ENCODE data around the gene VIT.

The VIT gene

DNA sequence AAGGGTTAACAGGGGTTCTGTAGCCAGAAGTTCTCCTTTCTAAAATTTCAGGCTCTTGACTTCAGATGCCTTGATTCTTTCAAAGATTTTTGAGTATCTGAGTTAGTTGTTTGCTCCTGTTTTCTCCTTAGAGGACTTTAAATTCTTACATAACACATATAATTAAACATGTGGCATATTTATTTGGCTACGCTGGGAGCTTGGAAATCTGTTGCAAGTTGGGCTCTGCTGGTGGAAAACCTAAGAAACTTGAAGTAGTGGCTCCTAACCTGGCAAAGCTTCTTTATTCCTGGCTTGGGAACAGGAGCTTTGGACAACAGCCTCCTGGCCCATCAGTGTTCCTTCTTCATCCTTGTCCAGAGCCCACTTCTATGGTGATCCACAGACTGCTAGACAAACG lies 72.6 kb downstream of the VIT start:
- no peak for DNase-seq (ENCODE audit: low read depth in 2 of 2)

DNA sequence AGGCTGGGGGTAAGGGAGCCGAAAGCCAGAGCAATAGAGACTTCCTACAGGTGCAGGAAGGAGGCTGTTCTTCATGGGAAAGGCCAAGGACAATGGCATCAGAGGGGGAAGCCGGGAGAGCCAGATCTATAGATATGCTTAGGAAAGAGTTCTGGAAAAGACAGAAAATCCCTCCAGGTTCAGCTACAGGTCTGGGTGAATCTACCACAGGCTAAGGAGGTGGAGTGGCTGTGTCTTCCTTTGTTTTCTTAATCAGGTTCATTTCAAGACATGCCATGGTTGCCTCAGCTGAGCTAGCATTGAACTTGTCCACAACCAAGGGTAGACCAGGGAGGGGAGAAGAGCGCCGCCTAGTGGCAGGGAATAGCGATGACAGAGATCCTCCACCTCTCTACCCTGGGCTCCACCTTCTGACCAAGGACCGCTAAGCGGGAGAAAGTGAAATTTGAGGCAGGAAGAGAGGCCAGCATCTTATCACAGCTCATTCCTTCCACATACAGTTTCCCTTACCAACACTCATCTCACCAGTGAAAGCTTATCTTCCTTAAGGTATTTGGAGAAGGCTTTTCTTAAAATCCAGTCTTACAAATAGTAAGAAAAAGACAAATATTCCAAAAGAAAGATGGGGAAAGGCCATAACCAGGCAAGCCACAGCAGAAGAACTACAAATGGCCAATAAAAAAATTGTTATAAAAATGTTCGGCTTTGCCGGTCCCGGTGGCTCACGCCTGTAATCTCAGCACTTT lies 74.2 kb downstream of the VIT start:
- DNase-seq (ENCODE audit: low read depth in 2 of 2) = peak; percentile 13 to 41

DNA sequence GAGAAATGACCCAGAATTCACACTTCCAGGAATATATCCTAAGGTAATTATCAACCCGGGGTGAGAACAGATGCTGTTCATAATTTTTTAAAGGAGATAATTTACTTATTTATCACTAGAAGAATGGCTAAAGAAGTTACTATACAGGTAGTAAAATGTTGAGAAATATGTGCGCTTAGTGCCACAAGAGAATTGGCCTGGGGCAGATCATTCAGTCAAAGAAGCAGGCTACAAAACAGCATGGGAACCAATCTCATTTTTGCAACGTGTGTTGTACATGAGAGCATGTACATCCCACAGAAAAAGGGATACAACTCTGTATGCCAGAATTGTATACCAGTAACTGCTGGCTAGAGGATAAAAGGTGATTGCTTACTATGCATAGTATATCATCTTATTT lies 75.2 kb downstream of the VIT start:
- DNase-seq (ENCODE audit: low read depth in 2 of 2) = no peak

DNA sequence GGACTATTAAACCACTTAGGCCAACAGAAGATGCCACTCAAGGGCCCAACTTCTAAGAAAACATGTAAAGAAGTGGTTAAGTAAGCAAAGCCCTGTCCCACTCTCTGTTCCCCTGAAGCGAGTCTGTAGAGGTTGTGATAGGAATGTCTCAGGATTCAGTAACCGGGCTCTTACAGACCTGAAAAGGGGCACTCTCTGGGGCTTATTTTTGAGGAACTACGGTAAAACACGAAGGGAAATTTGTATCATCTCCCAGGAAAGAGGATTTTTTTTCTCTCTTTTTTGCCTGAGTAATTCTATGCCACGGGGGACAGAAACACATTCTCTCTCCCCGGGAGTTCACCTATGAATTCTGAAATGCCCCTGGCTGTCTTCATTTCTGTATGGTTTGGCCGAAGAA lies 77.4 kb downstream of the VIT start:
- DNase-seq (ENCODE audit: low read depth in 2 of 2) = no peak

DNA sequence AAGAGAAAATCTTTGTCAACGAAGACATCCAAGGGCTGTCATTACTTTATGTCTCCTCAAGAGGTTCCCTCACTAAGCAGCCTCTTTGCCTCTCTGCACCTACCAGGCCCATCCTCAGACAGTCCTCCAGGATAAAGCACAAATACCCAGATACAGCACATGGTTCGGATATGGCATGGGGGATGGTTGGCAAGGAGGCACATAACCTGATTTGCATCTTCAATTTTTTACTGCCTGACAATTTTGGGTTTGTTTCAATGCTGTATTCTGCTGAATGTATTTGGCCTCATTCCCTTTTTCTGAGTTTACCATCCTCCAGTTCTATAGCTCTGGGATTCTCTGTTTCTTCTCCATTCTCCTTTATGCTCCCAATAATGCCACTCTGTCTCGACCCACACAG lies 78.8 kb downstream of the VIT start:
- DNase-seq (ENCODE audit: low read depth in 2 of 2) = no peak

DNA sequence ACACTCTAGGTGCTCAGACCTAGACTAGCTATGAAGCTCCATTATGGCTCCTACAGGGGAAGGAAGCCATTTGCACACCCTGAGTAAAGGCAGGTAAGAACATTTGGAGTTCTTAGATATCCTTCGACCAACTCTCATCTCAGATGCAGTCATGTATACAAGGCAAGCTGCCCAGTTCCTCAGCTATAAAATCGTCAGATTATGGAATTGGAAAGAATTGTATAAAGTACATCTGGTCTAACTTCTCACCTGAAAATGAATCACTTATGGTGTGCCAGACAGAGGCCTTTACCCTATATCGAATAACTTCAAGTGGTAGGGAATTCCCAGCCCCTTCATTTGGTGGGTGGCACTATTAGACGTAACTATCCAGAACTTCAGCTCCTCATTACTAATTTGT lies 79.3 kb downstream of the VIT start:
- DNase-seq (ENCODE audit: low read depth in 2 of 2) = no peak

DNA sequence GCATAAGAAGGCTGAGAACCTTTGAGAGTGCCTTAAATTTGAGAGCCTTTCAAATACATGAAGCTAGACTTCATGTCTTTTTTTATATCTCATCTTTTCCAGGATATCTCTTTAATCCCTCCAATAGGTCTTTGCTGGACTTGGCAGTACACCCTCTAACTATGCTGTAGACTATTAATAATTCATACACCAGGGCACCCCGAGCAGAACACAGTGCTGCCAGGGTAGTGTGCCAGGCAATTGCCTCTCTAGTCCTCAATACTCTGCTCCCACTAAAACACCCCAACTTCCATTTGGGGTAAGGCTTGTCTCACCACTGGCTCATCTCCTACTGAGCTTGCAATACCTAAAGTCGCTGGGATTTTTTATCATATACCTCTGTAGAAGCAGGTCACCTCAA lies 80.8 kb downstream of the VIT start:
- no peak for DNase-seq (ENCODE audit: low read depth in 2 of 2)

DNA sequence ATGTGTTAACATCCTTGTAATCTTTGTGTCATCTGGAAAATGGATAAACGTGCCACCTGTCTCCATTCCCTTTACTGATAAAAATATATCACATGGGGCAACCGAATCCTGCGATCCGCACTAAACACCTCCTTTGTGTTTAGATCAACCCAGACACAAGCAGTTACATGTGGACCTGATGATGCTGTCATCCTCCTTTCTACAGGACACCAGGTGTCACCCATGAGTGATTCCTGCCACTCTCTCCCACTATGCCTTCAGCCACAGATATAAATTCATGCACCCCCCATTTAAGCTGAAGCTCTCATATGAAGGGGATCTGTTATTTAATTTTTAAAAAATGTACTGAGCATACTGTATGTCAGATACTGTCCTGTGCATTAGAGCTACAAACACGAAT lies 81.3 kb downstream of the VIT start:
- DNase-seq (ENCODE audit: low read depth in 2 of 2) = no peak

DNA sequence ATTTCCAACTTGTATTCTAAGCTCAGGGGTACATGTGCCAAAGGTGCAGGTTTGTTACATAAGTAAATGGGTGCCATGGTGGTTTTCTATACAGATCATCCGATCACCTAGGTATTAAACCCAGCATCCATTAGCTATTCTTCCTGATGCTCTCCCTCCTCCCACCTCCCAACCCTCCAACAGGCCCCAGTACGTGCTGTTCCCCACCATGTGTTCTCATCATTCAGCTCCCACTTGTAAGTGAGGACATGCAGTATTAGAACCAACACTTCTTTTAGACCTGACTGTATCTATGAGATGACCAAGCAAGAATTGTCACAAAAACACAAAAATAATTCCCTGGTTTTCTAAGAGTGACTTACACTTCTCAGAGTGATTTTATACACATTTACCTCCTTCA lies 83.0 kb downstream of the VIT start:
- DNase-seq (ENCODE audit: low read depth in 2 of 2) = no peak

DNA sequence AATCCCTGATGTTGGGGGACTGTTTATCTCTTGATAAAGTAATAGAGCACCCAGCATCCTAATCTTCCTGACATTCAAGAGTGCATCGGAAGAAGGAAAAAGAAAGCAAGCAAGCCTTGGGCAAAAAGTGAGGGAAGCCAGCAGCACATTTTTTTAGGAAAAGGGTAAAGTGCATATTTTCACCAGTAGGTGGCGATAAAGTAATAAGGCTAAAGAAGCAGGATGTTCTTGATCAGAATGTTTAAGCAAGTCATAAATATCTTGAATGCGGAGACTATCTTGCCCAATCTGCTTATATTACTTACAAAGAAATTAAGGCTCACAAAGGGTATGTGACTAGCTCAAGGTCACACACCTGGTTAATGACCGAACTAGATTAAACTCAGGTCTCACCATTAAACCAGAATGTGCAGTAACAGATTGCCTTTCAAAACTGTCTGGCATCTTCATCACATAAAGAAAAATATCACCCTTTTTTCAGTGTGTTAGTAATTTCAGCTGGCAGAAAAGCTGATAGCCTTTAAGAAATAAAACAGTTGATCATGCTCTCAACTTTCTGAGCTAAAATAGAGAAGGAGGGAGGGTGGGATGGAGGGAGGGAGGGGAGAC lies 83.8 kb downstream of the VIT start:
- DNase-seq (ENCODE audit: low read depth in 2 of 2) = no peak

DNA sequence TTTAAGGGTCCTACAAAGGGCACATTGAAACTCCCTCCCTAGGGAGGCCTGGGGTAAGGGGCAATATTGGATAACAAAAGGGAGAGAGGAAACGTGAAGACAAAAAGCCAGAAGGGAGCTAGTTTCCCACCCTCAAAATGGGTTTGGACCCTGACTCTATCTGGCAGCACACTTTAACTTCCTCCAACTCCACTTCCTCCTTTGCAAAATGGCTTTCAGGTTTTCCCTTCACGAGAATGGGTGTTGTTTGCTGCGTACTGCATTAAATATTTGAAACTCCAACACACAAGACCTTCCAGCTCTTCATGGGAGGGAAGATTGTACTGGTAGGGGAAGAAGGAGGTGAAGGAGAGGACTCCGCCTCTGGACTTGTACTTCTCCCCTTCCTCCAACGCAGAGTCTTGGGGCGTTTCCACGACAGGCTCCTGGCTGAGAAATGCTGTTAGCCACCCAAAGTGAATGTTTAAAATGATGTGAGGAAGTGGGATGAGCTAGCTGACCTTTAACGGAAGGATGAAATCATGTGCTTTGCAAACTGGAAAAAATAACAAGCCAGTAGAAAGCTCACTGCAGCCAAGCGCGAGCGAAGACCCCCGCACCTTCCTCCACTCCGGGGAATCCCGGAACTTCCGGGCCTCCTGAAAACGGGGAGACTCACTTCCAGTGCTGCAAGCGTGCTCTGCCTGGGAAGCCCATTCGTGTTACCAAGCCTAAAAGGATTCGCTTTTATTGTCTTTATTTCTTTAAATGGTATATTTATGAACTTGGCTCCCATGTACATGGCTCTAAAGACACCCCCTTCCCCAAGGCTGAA lies 85.6 kb downstream of the VIT start:
- no peak for DNase-seq (ENCODE audit: low read depth in 2 of 2)

DNA sequence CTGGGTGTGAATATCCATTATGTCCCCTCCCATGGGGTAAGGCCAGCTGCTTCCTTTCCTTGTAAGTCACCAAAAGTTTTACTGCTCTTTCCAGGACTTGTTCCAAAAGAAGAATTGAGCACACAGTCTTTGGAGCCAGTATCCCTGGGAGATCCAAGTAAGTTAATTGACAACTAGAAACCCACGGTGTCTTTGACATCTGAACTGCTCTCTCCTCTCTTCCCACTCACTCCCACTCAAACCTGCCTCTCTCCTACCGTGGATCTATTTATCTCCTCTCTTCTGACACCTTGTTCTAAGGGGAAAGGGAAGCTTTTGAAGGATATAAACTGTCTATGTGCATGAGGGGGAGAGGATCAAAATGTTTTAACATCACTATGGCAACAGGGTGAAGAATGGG lies 86.7 kb downstream of the VIT start:
- DNase-seq (ENCODE audit: low read depth in 2 of 2) = no peak

DNA sequence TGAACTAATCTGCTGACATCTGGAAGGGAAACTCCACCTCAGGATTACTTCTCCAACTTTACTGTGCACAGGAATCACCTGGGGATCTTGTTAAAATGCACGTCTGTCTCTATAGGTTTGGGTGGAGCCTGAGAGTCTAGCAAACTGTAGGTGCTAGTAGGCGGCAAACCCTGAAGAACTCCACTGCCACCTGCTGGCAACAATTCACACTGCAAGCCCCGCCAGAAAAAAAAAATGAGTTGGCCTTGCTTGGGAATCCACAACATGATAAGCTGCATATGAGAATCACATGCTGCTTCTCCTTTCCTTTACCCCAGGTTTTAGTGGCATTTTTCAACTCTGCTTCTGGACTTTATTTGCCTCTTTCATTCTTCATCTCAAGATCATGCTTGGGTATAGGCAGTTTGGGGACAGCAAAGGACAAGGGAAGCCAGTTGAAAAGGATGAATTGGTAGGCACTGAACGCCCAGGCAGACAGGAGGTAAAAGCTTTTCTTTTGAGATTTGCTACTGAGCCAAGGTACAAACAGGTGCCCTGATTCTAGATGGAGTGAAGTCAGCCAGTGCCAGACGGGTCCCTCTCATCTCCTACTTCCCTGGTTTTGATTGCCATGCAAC lies 88.8 kb downstream of the VIT start:
- peak; percentile 32 to 41 for DNase-seq (ENCODE audit: low read depth in 2 of 2)

DNA sequence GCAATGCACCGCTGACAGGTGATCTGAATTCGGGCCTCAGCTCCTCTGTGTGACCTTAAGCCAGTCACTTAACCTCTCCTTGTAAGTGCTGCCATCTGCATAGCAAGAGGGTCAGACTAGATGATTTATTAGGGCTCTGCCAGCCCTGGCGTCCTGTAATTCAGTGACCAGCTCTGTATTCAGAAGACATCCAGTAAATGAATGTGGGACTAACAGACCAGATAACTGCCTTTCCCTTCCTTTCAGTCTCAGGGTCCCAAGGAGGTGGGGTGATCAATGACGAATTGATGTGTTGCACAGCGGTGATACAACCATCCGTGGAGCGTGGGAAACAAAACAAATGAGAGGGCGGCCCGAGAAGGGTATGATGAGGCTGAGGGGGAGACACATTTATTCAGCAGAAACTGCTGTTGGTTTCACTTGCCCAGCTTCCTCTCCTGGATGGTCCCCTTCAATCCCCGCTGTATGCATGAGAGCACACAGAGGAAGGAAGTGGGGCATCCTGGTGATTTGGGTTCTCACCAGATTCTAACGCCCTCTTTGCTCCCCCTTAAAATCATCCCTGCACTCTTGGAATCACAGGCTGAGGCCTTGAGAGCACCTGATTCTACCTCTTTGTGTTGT lies 92.8 kb downstream of the VIT start:
- DNase-seq (ENCODE audit: low read depth in 2 of 2) = no peak

DNA sequence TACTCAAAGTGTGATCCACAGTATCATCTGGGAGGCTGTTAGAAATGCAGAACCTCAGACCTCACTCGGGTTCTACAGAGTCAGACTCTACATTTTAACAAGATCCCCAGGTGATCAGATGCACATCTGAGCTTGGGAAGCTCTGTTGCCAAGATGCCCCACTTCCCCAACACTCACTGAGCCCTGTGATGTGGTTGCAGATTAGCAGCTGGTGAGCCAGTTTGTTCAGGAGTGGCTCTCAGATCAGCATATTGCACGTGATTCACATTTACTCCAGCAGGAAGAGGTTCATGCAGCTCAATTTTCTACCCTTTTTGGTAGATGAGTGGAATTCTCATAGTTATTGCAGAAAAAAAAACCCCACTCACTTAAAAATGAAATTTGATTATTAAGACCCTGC lies 96.4 kb downstream of the VIT start:
- no peak for DNase-seq (ENCODE audit: low read depth in 2 of 2)

DNA sequence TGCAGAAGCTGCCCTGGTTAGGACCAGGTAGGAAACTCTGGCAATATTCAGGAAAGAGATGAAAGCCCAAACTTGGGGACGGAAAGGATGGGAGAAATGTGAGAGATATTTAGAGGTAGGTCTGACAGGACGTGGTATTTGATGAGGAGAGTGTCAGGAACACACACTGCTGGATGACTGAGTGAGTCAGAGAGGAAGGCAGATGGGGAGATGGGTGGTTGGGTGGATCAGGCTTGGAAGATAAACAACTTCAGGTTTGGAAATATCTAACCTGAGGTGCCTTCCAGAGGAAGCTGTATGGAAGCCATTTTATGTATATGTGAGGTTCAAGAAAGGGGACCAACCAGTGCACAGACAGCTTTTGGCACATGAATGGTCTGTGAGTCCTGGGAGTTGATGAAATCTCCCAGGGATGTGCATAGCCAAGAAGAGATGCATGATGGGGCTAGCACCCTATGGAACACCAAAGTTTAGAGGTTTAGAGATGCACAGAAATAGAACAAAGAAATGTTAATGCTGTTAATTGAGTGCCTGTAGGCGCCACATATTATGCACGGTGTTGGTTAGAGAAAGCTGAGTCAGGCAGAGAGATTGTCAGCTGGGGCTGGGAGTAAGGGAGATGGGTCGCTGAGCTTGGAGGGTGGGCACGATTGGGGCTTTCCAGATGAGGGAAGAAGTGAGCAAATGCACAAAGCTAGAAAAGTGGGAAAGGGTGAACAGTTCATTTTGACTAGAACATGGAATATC lies 101.0 kb downstream of the VIT start:
- DNase-seq (ENCODE audit: low read depth in 2 of 2) = no peak

DNA sequence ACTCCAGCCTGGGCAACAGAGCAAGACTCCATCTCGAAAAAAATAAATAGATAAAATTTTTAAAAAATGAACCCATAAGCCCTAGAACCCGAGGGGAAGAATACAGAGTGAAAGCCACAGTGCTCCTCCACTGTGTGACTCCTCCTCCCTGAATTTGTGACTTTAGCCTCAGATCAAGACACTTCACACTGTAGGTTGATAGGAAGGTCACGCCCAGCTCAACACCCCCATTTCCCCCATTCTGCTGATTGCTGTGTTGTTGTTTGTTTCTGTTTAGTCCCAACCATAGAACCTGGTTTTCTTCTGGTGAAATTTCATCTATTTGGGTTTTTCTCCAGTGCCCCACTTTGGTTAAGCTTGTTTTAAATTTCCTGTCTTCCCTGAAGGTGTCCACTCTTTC lies 102.2 kb downstream of the VIT start:
- no peak for DNase-seq (ENCODE audit: low read depth in 2 of 2)

DNA sequence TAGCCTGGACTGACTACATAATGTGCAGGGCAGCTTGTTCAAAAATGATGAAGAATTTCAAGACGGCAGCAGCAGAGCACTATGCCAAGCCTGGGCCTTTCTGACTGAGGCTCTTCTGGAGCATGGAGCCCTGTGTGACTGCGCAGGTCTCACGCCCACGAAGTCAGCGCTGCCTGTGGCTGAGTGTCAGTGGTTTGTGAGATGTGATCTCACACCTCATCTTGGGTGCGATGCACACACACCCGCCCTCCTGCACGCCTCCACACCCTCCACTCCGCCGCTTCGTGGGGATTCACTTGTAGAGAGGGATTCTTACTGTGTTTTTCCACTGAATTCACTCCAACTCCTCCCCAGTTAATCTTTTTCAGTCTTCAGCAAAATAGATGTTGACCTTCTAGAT lies 103.9 kb downstream of the VIT start:
- peak; percentile 22 to 37 for DNase-seq (ENCODE audit: low read depth in 2 of 2)

DNA sequence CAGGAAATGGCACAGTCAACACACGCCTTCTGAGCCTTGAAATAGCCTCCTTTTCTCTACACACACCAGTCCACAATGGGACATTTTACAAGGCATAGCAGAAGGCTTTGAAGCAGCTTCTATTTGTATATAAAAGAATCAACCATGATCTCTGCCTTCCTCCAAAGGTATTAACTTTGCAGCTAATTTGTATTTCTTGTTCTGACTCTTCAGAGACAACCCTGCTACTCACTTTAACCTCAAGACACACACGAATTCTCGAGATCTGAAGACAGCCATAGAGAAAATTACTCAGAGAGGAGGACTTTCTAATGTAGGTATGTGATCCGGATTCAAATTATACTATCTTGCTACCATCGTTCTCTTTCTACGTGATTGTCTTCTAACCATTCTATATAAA lies 104.6 kb downstream of the VIT start:
- DNase-seq (ENCODE audit: low read depth in 2 of 2) = no peak

DNA sequence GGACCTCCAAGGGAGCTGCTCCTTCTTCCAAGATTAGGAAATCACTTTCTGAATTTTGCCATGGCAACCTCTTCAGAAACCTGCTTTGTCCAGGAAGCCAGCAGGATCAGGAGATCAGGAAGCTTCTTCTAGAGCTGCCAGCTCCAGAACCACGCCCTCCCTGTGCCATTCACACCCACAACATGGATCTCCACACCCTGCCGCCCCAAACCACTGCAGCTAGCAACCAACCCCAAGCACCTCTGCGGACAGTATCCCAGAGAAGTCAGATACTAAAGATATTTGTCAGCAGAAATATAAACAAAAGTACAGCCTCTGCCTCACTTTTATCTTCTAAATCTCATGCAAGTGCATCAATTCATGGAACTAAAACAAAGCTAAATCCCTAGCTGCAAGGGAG lies 106.4 kb downstream of the VIT start:
- DNase-seq (ENCODE audit: low read depth in 2 of 2) = no peak

DNA sequence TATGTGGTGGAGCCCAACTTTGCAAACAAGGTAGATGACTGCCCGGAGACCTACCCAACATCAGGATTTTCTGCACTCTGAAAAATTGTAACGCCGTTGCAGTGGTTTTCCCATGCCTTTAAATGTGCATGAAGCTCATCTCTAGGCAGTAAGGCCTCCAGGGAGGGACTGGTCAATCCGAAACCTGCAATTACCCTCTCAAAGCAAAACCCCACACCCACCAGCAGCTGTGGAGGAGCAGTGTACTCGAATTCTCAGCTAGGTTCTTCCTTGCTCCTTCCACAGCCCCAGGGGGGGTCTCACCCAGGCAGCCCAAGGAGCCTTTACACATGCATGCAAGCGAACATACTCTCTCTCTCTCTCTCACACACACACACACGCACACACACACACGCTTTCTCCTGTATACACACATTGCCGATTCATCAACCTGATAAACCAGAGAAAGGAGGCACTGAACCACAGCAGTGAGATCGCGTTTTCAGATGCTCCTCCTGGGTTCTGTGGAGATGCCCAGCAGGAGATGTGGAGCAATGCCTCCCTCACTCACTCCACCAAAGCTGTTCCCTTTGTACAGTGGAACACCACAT lies 109.2 kb downstream of the VIT start:
- no peak for DNase-seq (ENCODE audit: low read depth in 2 of 2)
